ENCODE data around the gene HEPN1. TPM values are rescaled to one million over a fixed set of nuclear protein-coding genes. Genes with fewer than 3 reads are reported as not detected.

HEPN1 gene
- total and polyA plus RNA-seq, 10 of the 15 experiments (the other 5 are each of a cell fraction or from before 2014, with no cell fraction given): not detected

DNA sequence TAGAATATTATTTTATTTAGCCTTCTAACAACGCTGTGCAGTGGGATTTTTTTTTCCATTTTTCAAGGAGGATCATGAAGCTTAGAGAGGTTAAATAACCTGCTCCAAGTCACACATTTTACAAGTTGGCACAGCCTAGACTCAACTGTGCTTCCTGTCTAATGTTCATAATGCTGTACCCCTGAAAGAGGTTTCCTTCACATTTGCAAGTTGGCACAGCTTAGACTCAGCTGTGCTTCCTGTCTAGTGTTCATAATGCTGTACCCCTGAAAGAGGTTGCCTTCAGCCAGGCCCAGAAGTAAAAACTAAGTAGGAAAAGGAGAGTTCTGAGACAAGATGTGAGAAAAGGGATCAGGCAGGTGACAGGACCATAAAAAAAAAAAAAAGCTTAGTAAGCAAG, 24.7 kb downstream of the HEPN1 start:
- H3K79me2 ChIP-seq (ENCODE audit: control insufficient read depth, insufficient read depth, low read length): no peaks in the 10 kb centered on the region
- no peak overlapping the region for H3K4me2 ChIP-seq (ENCODE audit: control insufficient read depth, insufficient read depth)
- in situ Hi-C loops (cut with MboI) (no loop called here), intact Hi-C loops (cut with micrococcal nuclease; ENCODE audit: unreplicated experiment) (no loop called here)
- BruUV-seq (replicated peaks): no TSS peak
- DNase-seq (ENCODE audit: low read depth, low spot score): no peak
- no peak for ATAC-seq
- H3K27ac ChIP-seq (ENCODE audit: control insufficient read depth, insufficient read depth): no peak overlapping the region
- no peaks in the 10 kb centered on the region for H3K4me1 ChIP-seq (ENCODE audit: control insufficient read depth, insufficient read depth, low read length)
- FAIRE-seq: no peak
- no peak for TF ChIP-seq PRDM15 (CRISPR knock-in tag; IDR thresholded peaks at IDR 0.05)
- no peak for TF ChIP-seq PBX3 (IDR thresholded peaks at IDR 0.05; ENCODE audit: insufficient replicate concordance, low read depth, low read length)
- no peak for TF ChIP-seq ZNF24 (IDR thresholded peaks at IDR 0.05)
- TF ChIP-seq PAX8 (IDR thresholded peaks at IDR 0.05): no peak
- no peak for TF ChIP-seq BHLHE40 (IDR thresholded peaks at IDR 0.05; ENCODE audit: borderline replicate concordance in 1 of 2, low read depth in 2 of 2, low read length in 1 of 2)
- no peak for TF ChIP-seq TAF1 (IDR thresholded peaks at IDR 0.05; ENCODE audit: borderline replicate concordance, low read depth, low read length)
- no peak for TF ChIP-seq TBL1XR1 (IDR thresholded peaks at IDR 0.05; ENCODE audit: low read depth, low read length)
- TF ChIP-seq NR2C2 (IDR thresholded peaks at IDR 0.05; ENCODE audit: borderline replicate concordance, control insufficient read depth, insufficient read length, low read depth): no peak
- TF ChIP-seq TARDBP (IDR thresholded peaks at IDR 0.05; ENCODE audit: borderline replicate concordance): no peak
- TF ChIP-seq SUPT20H (IDR thresholded peaks at IDR 0.05; ENCODE audit: borderline replicate concordance, control insufficient read depth, low read depth, low read length): no peak
- TF ChIP-seq ASH2L (IDR thresholded peaks at IDR 0.05; ENCODE audit: borderline replicate concordance, low read depth): no peak
- H2AFZ ChIP-seq (ENCODE audit: control insufficient read depth, low read depth, low read length): no peak overlapping the region
- 0% methylated on average over 1 of the region's 1 CpG for WGBS (ENCODE audit: insufficient coverage, insufficient replicate concordance, low lambda C conversion rate, missing lambda C conversion rate)
- no peaks in the 10 kb centered on the region; the same call in 2 of the 3 replicates for H3K9me3 ChIP-seq (replicated peaks; ENCODE audit: control insufficient read depth, insufficient read depth, low read length)
- POLR2A ChIA-PET: interaction anchor here (0.7 to 1.2 kb wide), 2 partner anchors 10 to 293 kb away, joined by 4 to 6 read pairs; no protein-coding TSS in a partner anchor
- RAD21 ChIA-PET (ENCODE audit: unreplicated experiment): no interaction called here
- no peaks in the 10 kb centered on the region; a peak in 1 of 4 replicates for H3K27me3 ChIP-seq (replicated peaks in 1 of 2; ENCODE audit: control insufficient read depth in 2 of 2, insufficient read depth in 2 of 2, low read length in 1 of 2)
- CTCF ChIA-PET: no interaction called here
- H3K4me3 ChIP-seq: no peak overlapping the region
- SMC1A ChIA-PET (ENCODE audit: uncharacterized antibody, unreplicated experiment): no interaction called here
- no peak overlapping the region for H3K9ac ChIP-seq (ENCODE audit: control insufficient read depth, insufficient read depth, low read length)
- H3K36me3 ChIP-seq (ENCODE audit: control insufficient read depth in 2 of 2, insufficient read depth in 2 of 2, low read length in 1 of 2): no peaks in the 10 kb centered on the region
- H4K20me1 ChIP-seq (ENCODE audit: control insufficient read depth, insufficient read depth): no peaks in the 10 kb centered on the region

Data from GM12878 (cell line).